Smooth muscle cell (in vitro differentiated cells): ENCODE measurements around the gene KIF26B. TPM values are rescaled to one million over a fixed set of nuclear protein-coding genes. Genes with fewer than 3 reads are reported as not detected.

Experiments
- DNase-seq: peaks from one replicate; lab custom pipeline; 2025; ENCODE audit not compliant: unreplicated experiment; lab: John Stamatoyannopoulos, UW
- H2AFZ ChIP-seq: fragments of 200-600 bp; sonication (generic); 2 replicates; pipeline ENCODE4 v1.6.0; 2016; ENCODE audit warnings: antibody characterized with exemption, low read depth, mild to moderate bottlenecking
- H3F3A ChIP-seq: fragments of 200-600 bp; sonication (generic); 2 replicates; pipeline ENCODE4 v1.6.0; 2017; ENCODE audit warnings: antibody characterized with exemption, low read depth
- H3K27ac ChIP-seq: fragments of 200-600 bp; sonication (generic); 2 replicates; pipeline ENCODE4 v1.5.1; 2016; ENCODE audit warnings: low read depth, mild to moderate bottlenecking
- H3K27me3 ChIP-seq: fragments of 200-600 bp; sonication (generic); 2 replicates; pipeline ENCODE4 v1.6.1; 2016; ENCODE audit warnings: low read depth, mild to moderate bottlenecking
- H3K36me3 ChIP-seq: fragments of 200-600 bp; sonication (generic); 2 replicates; pipeline ENCODE4 v1.5.1; 2016; ENCODE audit warnings: low read depth
- H3K4me1 ChIP-seq: fragments of 200-600 bp; sonication (generic); 2 replicates; pipeline ENCODE4 v1.5.1; 2016; ENCODE audit warnings: low read depth
- H3K4me2 ChIP-seq: fragments of 200-600 bp; sonication (generic); 2 replicates; pipeline ENCODE4 v1.6.0; 2016; ENCODE audit warnings: mild to moderate bottlenecking
- H3K4me3 ChIP-seq: fragments of 200-600 bp; sonication (generic); 2 replicates; pipeline ENCODE4 v1.5.1; 2016; ENCODE audit warnings: mild to moderate bottlenecking
- H3K79me2 ChIP-seq: fragments of 200-600 bp; sonication (generic); 2 replicates; pipeline ENCODE4 v1.6.0; 2016; ENCODE audit warnings: low read depth, mild to moderate bottlenecking
- H3K9ac ChIP-seq: fragments of 200-600 bp; sonication (generic); 2 replicates; pipeline ENCODE4 v1.6.0; 2016; ENCODE audit warnings: low read depth
- H3K9me3 ChIP-seq: fragments of 200-600 bp; sonication (generic); replicated peaks from 2 replicates; pipeline ENCODE4 v1.5.1; 2016; ENCODE audit warnings: low read depth
- H4K20me1 ChIP-seq: fragments of 200-600 bp; sonication (generic); 2 replicates; pipeline ENCODE4 v1.6.0; 2016; ENCODE audit warnings: low read depth
- WGBS: methylation state at CpG from one replicate; pipeline ENCODE4 v1.1.7; 2016; ENCODE audit warnings: low lambda C conversion rate; 5-methylcytosine and 5-hydroxymethylcytosine counted together
- polyA plus RNA-seq: library from polyadenylated mRNA; unstranded; fragments of >200 nt; fragmentation: Nextera tagmentation; extraction: Ambion mirVana; gene quantifications from 2 replicates; pipeline ENCODE4 v1.2.1, GENCODE V29; 2016
- total RNA-seq: library from RNA; depleted of rRNA; stranded (reverse); fragments of >200 nt; gene quantifications from 2 replicates; pipeline ENCODE4 v1.2.3, GENCODE V29; 2014
- TF ChIP-seq, protein P1 (sequence below): fragments of 200-600 bp; sonication (generic); IDR thresholded peaks from 2 replicates; pipeline ENCODE4 v1.5.1; 2017; ENCODE audit warnings: borderline replicate concordance, mild to moderate bottlenecking, antibody characterized with exemption; ENCODE audit not compliant: insufficient read depth, poor library complexity, severe bottlenecking

KIF26B gene
- total and polyA plus RNA-seq, 2 experiments from 2014 or later, result 24.9 to 43.3 TPM

DNA sequence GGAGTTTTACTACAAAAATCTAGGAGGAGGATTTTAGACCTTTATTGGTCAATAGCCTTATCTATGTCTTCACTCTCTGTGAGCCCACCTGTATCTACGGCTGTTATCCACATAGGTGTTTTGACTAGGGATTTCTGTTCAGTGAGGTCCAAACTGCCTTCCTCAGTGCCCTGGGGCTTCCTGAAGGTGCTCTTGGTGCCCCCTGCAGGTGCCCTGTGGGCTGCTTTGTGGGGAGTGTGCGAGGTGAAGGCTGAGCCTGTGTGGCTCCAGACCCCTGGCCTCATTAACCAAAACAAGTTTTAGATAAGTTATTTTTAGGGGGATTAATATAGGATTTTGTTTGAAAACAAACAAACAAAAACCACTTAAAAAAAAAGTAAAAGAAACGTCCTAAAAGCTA lies 122.5 kb downstream of the KIF26B start:
- Histone ChIP-seq H3K9me3 (no peaks in the 10 kb centered on the region), H3K27ac (peak overlapping the region; percentile 1), H2AFZ (no peak overlapping the region), H3K79me2 (peaks cover 62% of the 10 kb centered on the region), H3K27me3 (no peaks in the 10 kb centered on the region), H3K9ac (no peak overlapping the region), H3K4me3 (no peak overlapping the region), H3K4me2 (no peak overlapping the region), H3K36me3 (no peaks in the 10 kb centered on the region), H3F3A (peaks cover 20% of the 10 kb centered on the region), H3K4me1 (peaks cover 6% of the 10 kb centered on the region), H4K20me1 (peaks cover 79% of the 10 kb centered on the region)
- no peak for DNase-seq
- 88% methylated on average over 3 of the region's 3 CpGs for WGBS
- TF ChIP-seq, protein P1, sequence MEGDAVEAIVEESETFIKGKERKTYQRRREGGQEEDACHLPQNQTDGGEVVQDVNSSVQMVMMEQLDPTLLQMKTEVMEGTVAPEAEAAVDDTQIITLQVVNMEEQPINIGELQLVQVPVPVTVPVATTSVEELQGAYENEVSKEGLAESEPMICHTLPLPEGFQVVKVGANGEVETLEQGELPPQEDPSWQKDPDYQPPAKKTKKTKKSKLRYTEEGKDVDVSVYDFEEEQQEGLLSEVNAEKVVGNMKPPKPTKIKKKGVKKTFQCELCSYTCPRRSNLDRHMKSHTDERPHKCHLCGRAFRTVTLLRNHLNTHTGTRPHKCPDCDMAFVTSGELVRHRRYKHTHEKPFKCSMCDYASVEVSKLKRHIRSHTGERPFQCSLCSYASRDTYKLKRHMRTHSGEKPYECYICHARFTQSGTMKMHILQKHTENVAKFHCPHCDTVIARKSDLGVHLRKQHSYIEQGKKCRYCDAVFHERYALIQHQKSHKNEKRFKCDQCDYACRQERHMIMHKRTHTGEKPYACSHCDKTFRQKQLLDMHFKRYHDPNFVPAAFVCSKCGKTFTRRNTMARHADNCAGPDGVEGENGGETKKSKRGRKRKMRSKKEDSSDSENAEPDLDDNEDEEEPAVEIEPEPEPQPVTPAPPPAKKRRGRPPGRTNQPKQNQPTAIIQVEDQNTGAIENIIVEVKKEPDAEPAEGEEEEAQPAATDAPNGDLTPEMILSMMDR, result peak; percentile 18

DNA sequence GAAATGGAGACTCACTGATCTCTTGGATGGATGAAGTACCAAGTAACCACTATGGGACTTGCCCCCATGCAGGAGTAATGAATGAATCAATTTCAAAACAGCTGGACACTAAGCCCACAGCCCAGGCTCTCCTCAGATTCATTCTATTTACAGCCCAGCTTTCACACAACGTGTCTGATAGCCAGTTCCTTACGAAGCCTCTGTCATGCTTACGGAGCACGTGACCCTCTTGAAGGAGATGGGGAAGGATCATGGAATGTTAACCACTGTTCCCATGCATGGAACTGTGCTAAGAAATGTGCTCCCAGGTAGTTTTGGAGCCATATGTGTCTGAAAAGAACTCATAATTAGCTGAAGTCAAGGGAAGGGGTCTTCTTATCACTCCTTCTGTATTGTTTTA lies 124.1 kb downstream of the KIF26B start:
- Histone ChIP-seq H3K4me3 (no peak overlapping the region), H3K79me2 (peaks cover 58% of the 10 kb centered on the region), H3K9ac (peak overlapping the region; percentile 48), H3K27me3 (no peaks in the 10 kb centered on the region), H3K9me3 (no peaks in the 10 kb centered on the region), H3F3A (peaks cover 20% of the 10 kb centered on the region), H2AFZ (no peak overlapping the region), H3K27ac (peak overlapping the region; percentile 88), H3K4me2 (peak overlapping the region; percentile 67), H3K36me3 (no peaks in the 10 kb centered on the region), H4K20me1 (peaks cover 80% of the 10 kb centered on the region), H3K4me1 (peaks cover 6% of the 10 kb centered on the region)
- DNase-seq, result no peak
- TF ChIP-seq, protein P1, result no peak
- WGBS, result 19% methylated on average over 4 of the region's 4 CpGs

DNA sequence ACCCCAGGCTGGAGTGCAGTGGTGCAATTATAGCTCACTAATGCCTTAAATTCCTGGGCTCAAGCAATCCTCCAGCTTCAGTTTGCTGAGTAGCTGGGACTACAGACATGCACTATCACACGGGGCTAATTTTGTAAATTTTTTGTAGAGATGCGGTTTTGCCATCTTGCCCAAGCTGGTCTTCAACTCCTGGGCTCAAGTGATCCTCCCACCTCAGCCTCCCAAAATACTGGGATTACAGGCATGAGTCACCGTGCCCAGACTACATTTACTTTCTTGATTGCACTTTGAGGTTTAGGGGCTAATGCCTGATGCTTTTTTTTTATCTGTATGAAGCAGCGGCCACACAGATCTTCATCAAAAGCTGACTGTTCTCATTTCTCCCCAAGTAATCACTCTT lies 124.6 kb downstream of the KIF26B start:
- no peaks in the 10 kb centered on the region for H3K36me3 ChIP-seq
- H3F3A ChIP-seq, result peaks cover 20% of the 10 kb centered on the region
- peak overlapping the region; percentile 48 for H3K9ac ChIP-seq
- peaks cover 6% of the 10 kb centered on the region for H3K4me1 ChIP-seq
- H3K9me3 ChIP-seq, result no peaks in the 10 kb centered on the region
- no peak overlapping the region for H2AFZ ChIP-seq
- peaks cover 80% of the 10 kb centered on the region for H4K20me1 ChIP-seq
- no peak overlapping the region for H3K4me3 ChIP-seq
- H3K27ac ChIP-seq, result peak overlapping the region; percentile 88
- H3K79me2 ChIP-seq, result peaks cover 58% of the 10 kb centered on the region
- peak overlapping the region; percentile 67 for H3K4me2 ChIP-seq
- DNase-seq, result no peak
- 13% methylated on average over 4 of the region's 4 CpGs for WGBS
- H3K27me3 ChIP-seq, result no peaks in the 10 kb centered on the region
- TF ChIP-seq, protein P1, result no peak

DNA sequence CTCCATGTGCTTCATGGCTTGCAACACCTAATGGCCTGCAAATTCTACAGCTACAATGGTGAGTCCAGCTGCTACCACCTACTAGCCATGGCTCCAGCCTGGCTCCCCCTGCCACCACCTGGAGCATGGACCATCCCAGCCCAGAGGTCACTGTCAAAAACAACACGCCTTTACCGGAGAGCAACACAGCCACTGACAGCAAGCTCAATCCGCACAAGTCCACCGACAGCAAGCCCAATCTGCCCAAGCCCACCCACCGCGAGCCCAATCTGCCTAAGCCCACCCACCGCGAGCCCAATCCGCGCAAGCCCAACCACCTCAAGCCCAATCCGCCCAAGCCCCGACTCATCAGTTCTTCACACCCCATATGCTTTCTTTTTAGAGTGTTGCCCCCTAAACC lies 128.2 kb downstream of the KIF26B start:
- Histone ChIP-seq H3K4me3 (no peak overlapping the region), H3K4me2 (no peak overlapping the region), H3K27ac (no peak overlapping the region), H3K9ac (no peak overlapping the region), H3K27me3 (no peaks in the 10 kb centered on the region), H3K36me3 (no peaks in the 10 kb centered on the region), H2AFZ (no peak overlapping the region), H3K4me1 (peaks cover 5% of the 10 kb centered on the region), H3K79me2 (peaks cover 53% of the 10 kb centered on the region), H4K20me1 (peaks cover 80% of the 10 kb centered on the region), H3K9me3 (no peaks in the 10 kb centered on the region), H3F3A (peaks cover 9% of the 10 kb centered on the region)
- WGBS, result 97% methylated on average over 12 of the region's 12 CpGs
- TF ChIP-seq, protein P1, result no peak
- no peak for DNase-seq
